ENCODE measurements around the gene STKLD1. TPM values are rescaled to one million over a fixed set of nuclear protein-coding genes. Genes with fewer than 3 reads are reported as not detected.
"Not testable (repeated sequence)": the region's sequence is repeated elsewhere in the genome, so short reads cannot be mapped to it uniquely, and the experiment has no call there.

The STKLD1 gene
- total and polyA plus RNA-seq, 4 donors = 0.40 to 3.1 (median 1.1) TPM

GRCh38 chr9:133389562-133389961 is 13.4 kb downstream of the STKLD1 start:
- H3K4me3 ChIP-seq = no peak overlapping the region
- ATAC-seq (ENCODE audit: insufficient read depth, low FRiP score) = no peak
- DNase-seq = no peak
- 87% methylated on average over 13 of the region's 13 CpGs for WGBS, 2 donors
- H3K36me3 ChIP-seq (ENCODE audit: control insufficient read depth in 4 of 4, insufficient read depth in 4 of 4, low read length in 4 of 4) = no peaks in the 10 kb centered on the region
- no peak overlapping the region for H3K9ac ChIP-seq (ENCODE audit: insufficient read depth in 1 of 2, low read length in 2 of 2)
- H3K4me1 ChIP-seq (ENCODE audit: control insufficient read depth in 5 of 5, insufficient read depth in 5 of 5, low read length in 5 of 5) = no peaks in the 10 kb centered on the region
- H3K9me3 ChIP-seq (ENCODE audit: control insufficient read depth in 4 of 4, insufficient read depth in 3 of 4, low read length in 3 of 4) = no peaks in the 10 kb centered on the region
- H3K27me3 ChIP-seq (ENCODE audit: control insufficient read depth in 3 of 3, insufficient read depth in 3 of 3, low read length in 2 of 3) = peaks cover 0 to 4% (median 0%) of the 10 kb centered on the region in 3 donors
- H3K27ac ChIP-seq (ENCODE audit: low read depth in 1 of 2, low read length in 1 of 2) = no peak overlapping the region
- TF ChIP-seq CTCF (IDR thresholded peaks at IDR 0.05; ENCODE audit: control extremely low read depth, extremely low read depth) = no peak

GRCh38 chr9:133390713-133391112 is 14.5 kb downstream of the STKLD1 start:
- H3K27ac ChIP-seq (ENCODE audit: low read depth in 1 of 2, low read length in 1 of 2) = no peak overlapping the region
- H3K9ac ChIP-seq (ENCODE audit: insufficient read depth in 1 of 2, low read length in 2 of 2) = no peak overlapping the region
- ATAC-seq (ENCODE audit: insufficient read depth, low FRiP score) (no peak), DNase-seq (no peak)
- no peaks in the 10 kb centered on the region for H3K9me3 ChIP-seq (ENCODE audit: control insufficient read depth in 4 of 4, insufficient read depth in 3 of 4, low read length in 3 of 4)
- no peak overlapping the region for H3K4me3 ChIP-seq
- peaks cover 0 to 4% (median 0%) of the 10 kb centered on the region in 3 donors for H3K27me3 ChIP-seq (ENCODE audit: control insufficient read depth in 3 of 3, insufficient read depth in 3 of 3, low read length in 2 of 3)
- whole genome bisulfite sequencing, 2 donors = 79 to 80% methylated on average over 7 of the region's 7 CpGs
- TF ChIP-seq CTCF (IDR thresholded peaks at IDR 0.05; ENCODE audit: control extremely low read depth, extremely low read depth) = no peak
- no peaks in the 10 kb centered on the region for H3K36me3 ChIP-seq (ENCODE audit: control insufficient read depth in 4 of 4, insufficient read depth in 4 of 4, low read length in 4 of 4)
- H3K4me1 ChIP-seq (ENCODE audit: control insufficient read depth in 5 of 5, insufficient read depth in 5 of 5, low read length in 5 of 5) = no peaks in the 10 kb centered on the region

- not testable (repeated sequence) for H3K9ac ChIP-seq (ENCODE audit: insufficient read depth in 1 of 2, low read length in 2 of 2); H3K27me3 ChIP-seq (ENCODE audit: control insufficient read depth in 3 of 3, insufficient read depth in 3 of 3, low read length in 2 of 3); H3K27ac ChIP-seq (ENCODE audit: low read depth in 1 of 2, low read length in 1 of 2); H3K4me3 ChIP-seq; H3K4me1 ChIP-seq (ENCODE audit: control insufficient read depth in 5 of 5, insufficient read depth in 5 of 5, low read length in 5 of 5); ATAC-seq (ENCODE audit: insufficient read depth, low FRiP score); H3K9me3 ChIP-seq (ENCODE audit: control insufficient read depth in 4 of 4, insufficient read depth in 3 of 4, low read length in 3 of 4); H3K36me3 ChIP-seq (ENCODE audit: control insufficient read depth in 4 of 4, insufficient read depth in 4 of 4, low read length in 4 of 4); DNase-seq
- 50 to 70% methylated on average over 2 to 3 of the region's 4 CpGs for WGBS, 2 donors
Measured at GRCh38 chr9:133391449-133391848, 15.3 kb downstream of the STKLD1 start.

GRCh38 chr9:133392308-133392707 is 16.1 kb downstream of the STKLD1 start:
- ATAC-seq (ENCODE audit: insufficient read depth, low FRiP score); H3K36me3 ChIP-seq (ENCODE audit: control insufficient read depth in 4 of 4, insufficient read depth in 4 of 4, low read length in 4 of 4); H3K4me3 ChIP-seq; H3K9me3 ChIP-seq (ENCODE audit: control insufficient read depth in 4 of 4, insufficient read depth in 3 of 4, low read length in 3 of 4); H3K27me3 ChIP-seq (ENCODE audit: control insufficient read depth in 3 of 3, insufficient read depth in 3 of 3, low read length in 2 of 3); DNase-seq; H3K4me1 ChIP-seq (ENCODE audit: control insufficient read depth in 5 of 5, insufficient read depth in 5 of 5, low read length in 5 of 5); H3K9ac ChIP-seq (ENCODE audit: insufficient read depth in 1 of 2, low read length in 2 of 2); H3K27ac ChIP-seq (ENCODE audit: low read depth in 1 of 2, low read length in 1 of 2): not testable (repeated sequence)
- WGBS, 2 donors = 95 to 100% methylated on average over 3 of the region's 3 CpGs

- no peak for ATAC-seq (ENCODE audit: insufficient read depth, low FRiP score)
- Histone ChIP-seq H3K36me3 (ENCODE audit: control insufficient read depth in 4 of 4, insufficient read depth in 4 of 4, low read length in 4 of 4) (no peaks in the 10 kb centered on the region), H3K4me3 (no peak overlapping the region), H3K27me3 (ENCODE audit: control insufficient read depth in 3 of 3, insufficient read depth in 3 of 3, low read length in 2 of 3) (peaks cover 0 to 6% (median 0%) of the 10 kb centered on the region in 3 donors), H3K27ac (ENCODE audit: low read depth in 1 of 2, low read length in 1 of 2) (no peak overlapping the region), H3K9ac (ENCODE audit: insufficient read depth in 1 of 2, low read length in 2 of 2) (no peak overlapping the region), H3K4me1 (ENCODE audit: control insufficient read depth in 5 of 5, insufficient read depth in 5 of 5, low read length in 5 of 5) (no peaks in the 10 kb centered on the region), H3K9me3 (ENCODE audit: control insufficient read depth in 4 of 4, insufficient read depth in 3 of 4, low read length in 3 of 4) (no peaks in the 10 kb centered on the region)
- WGBS, 2 donors = 90 to 100% methylated on average over 3 of the region's 3 CpGs
- TF ChIP-seq CTCF (IDR thresholded peaks at IDR 0.05; ENCODE audit: control extremely low read depth, extremely low read depth) = no peak
- DNase-seq = no peak
Measured at GRCh38 chr9:133393399-133393798, 17.2 kb downstream of the STKLD1 start.

Measured in lung (tissue), 12 donors.